H9 (cell line): ENCODE measurements around the gene ENDOU. TPM values are rescaled to one million over a fixed set of nuclear protein-coding genes. Genes with fewer than 3 reads are reported as not detected.
A peak's percentile ranks its signal among the peaks of the same experiment; 100 is the strongest.

Experiments used
- DNase-seq: peaks from one replicate; pipeline ENCODE4 v3.0.0-alpha.2; 2017
- H2AFZ ChIP-seq: one replicate; pipeline ENCODE4 v1.6.1; 2013; ENCODE audit warnings: mild to moderate bottlenecking, low read length, control low read depth, moderate library complexity
- H2AK5ac ChIP-seq: 2 replicates; pipeline ENCODE4 v1.6.1; 2013; ENCODE audit warnings: low read length, control low read depth, mixed read lengths; ENCODE audit not compliant: insufficient read length
- H2BK120ac ChIP-seq: one replicate; pipeline ENCODE4 v1.6.1; 2013; ENCODE audit warnings: low read depth, mild to moderate bottlenecking, low read length, control low read depth, inconsistent platforms; ENCODE audit not compliant: poor library complexity, severe bottlenecking
- H2BK12ac ChIP-seq: 2 replicates; pipeline ENCODE4 v1.6.1; 2013; ENCODE audit warnings: low read length, control low read depth, mixed read lengths, low read depth; ENCODE audit not compliant: insufficient read length
- H2BK15ac ChIP-seq: 2 replicates; pipeline ENCODE4 v1.6.1; 2013; ENCODE audit warnings: low read depth, low read length, control low read depth
- H2BK20ac ChIP-seq: one replicate; pipeline ENCODE4 v1.6.1; 2013; ENCODE audit warnings: low read depth, mild to moderate bottlenecking, low read length, control low read depth, inconsistent platforms; ENCODE audit not compliant: poor library complexity, severe bottlenecking
- H2BK5ac ChIP-seq: 2 replicates; pipeline ENCODE4 v1.6.1; 2013; ENCODE audit warnings: low read length, control low read depth, mixed read lengths; ENCODE audit not compliant: insufficient read length
- H3K14ac ChIP-seq: 2 replicates; pipeline ENCODE4 v1.6.1; 2013; ENCODE audit warnings: low read length, control low read depth; ENCODE audit not compliant: insufficient read depth
- H3K18ac ChIP-seq: 2 replicates; pipeline ENCODE4 v1.6.1; 2013; ENCODE audit warnings: low read depth, mild to moderate bottlenecking, mixed read lengths, low read length, control low read depth; ENCODE audit not compliant: insufficient read length
- H3K23ac ChIP-seq: 2 replicates; pipeline ENCODE4 v1.6.1; 2013; ENCODE audit warnings: low read length, control low read depth, mixed read lengths, low read depth; ENCODE audit not compliant: insufficient read length
- H3K23me2 ChIP-seq: 2 replicates; pipeline ENCODE4 v1.6.1; 2013; ENCODE audit warnings: low read depth, mild to moderate bottlenecking, mixed read lengths, low read length, control low read depth; ENCODE audit not compliant: insufficient read length, poor library complexity, severe bottlenecking
- H3K27ac ChIP-seq: 2 replicates; pipeline ENCODE4 v1.5.1; 2013; ENCODE audit warnings: low read length, control low read depth, mixed read lengths, low read depth; ENCODE audit not compliant: insufficient read length
- H3K27me3 ChIP-seq: 2 replicates; pipeline ENCODE4 v1.6.1; 2013; ENCODE audit warnings: low read length, control low read depth, inconsistent platforms; ENCODE audit not compliant: insufficient read depth
- H3K4ac ChIP-seq: 2 replicates; pipeline ENCODE4 v1.6.1; 2013; ENCODE audit warnings: low read depth, mild to moderate bottlenecking, control low read depth, inconsistent platforms, low read length, moderate library complexity
- H3K4me1 ChIP-seq: 2 replicates; pipeline ENCODE4 v1.6.1; 2013; ENCODE audit warnings: low read length, control low read depth, inconsistent platforms; ENCODE audit not compliant: insufficient read depth
- H3K4me2 ChIP-seq: 2 replicates; pipeline ENCODE4 v1.6.1; 2013; ENCODE audit warnings: low read length, control low read depth, mixed read lengths; ENCODE audit not compliant: insufficient read length, insufficient read depth
- H3K56ac ChIP-seq: 2 replicates; pipeline ENCODE4 v1.6.1; 2013; ENCODE audit warnings: low read depth, mild to moderate bottlenecking, mixed read lengths, low read length, control low read depth; ENCODE audit not compliant: insufficient read length
- H3K79me1 ChIP-seq: 2 replicates; pipeline ENCODE4 v1.6.1; 2013; ENCODE audit warnings: low read depth, mild to moderate bottlenecking, moderate library complexity, low read length, control low read depth, inconsistent platforms; ENCODE audit not compliant: insufficient read depth, poor library complexity, severe bottlenecking
- H3K79me2 ChIP-seq: 2 replicates; pipeline ENCODE4 v1.6.1; 2013; ENCODE audit warnings: low read length, control low read depth, inconsistent platforms; ENCODE audit not compliant: insufficient read depth
- H3K9ac ChIP-seq: 2 replicates; pipeline ENCODE4 v1.6.1; 2013; ENCODE audit warnings: low read length, control low read depth, mixed read lengths; ENCODE audit not compliant: insufficient read length; ENCODE audit errors: extremely low read depth
- H3K9me3 ChIP-seq: one replicate; pipeline ENCODE4 v1.6.1; 2013; ENCODE audit warnings: low read depth, low read length, inconsistent platforms; ENCODE audit not compliant: control insufficient read depth
- H3T11ph ChIP-seq: one replicate; pipeline ENCODE4 v1.6.1; 2013; ENCODE audit warnings: mild to moderate bottlenecking, low read length, control low read depth, inconsistent platforms
- H4K20me1 ChIP-seq: one replicate; pipeline ENCODE4 v1.6.1; 2013; ENCODE audit not compliant: control insufficient read depth, insufficient read length, insufficient read depth
- H4K5ac ChIP-seq: 2 replicates; pipeline ENCODE4 v1.6.1; 2013; ENCODE audit warnings: low read depth, mild to moderate bottlenecking, mixed read lengths, low read length, control low read depth; ENCODE audit not compliant: insufficient read length
- H4K8ac ChIP-seq: replicated peaks from 2 replicates; pipeline ENCODE4 v1.6.1; 2013; ENCODE audit warnings: low read length, control low read depth, mixed read lengths, low read depth; ENCODE audit not compliant: insufficient read length
- H4K91ac ChIP-seq: 2 replicates; pipeline ENCODE4 v1.6.1; 2013; ENCODE audit warnings: low read depth, mild to moderate bottlenecking, moderate library complexity, mixed read lengths, low read length, control low read depth; ENCODE audit not compliant: insufficient read length
- H3K27ac Mint-ChIP-seq, 3 experiments: 2 replicates in 2 of 3; 3 replicates in 1 of 3; pipeline ENCODE4 v1.8.0; 2020 to 2021; ENCODE audit warnings: mixed read lengths in 3 of 3, mild to moderate bottlenecking in 1 of 3, moderate library complexity in 1 of 3
- H3K27me3 Mint-ChIP-seq: 2 replicates; pipeline ENCODE4 v1.8.0; 2021; ENCODE audit warnings: low read depth, mild to moderate bottlenecking, moderate library complexity, mixed read lengths
- H3K36me3 Mint-ChIP-seq, 3 experiments: 2 replicates in 2 of 3; 3 replicates in 1 of 3; pipeline ENCODE4 v1.8.0; 2020 to 2021; ENCODE audit warnings: low read depth in 3 of 3, mixed read lengths in 3 of 3; ENCODE audit not compliant: insufficient read depth in 1 of 3
- H3K4me1 Mint-ChIP-seq, 2 experiments: 2 replicates each; pipeline ENCODE4 v1.8.0; 2020; ENCODE audit warnings: mixed read lengths in 2 of 2
- H3K4me3 Mint-ChIP-seq, 2 experiments: 2 replicates in 1 of 2; 3 replicates in 1 of 2; pipeline ENCODE4 v1.8.0; 2020 to 2021; ENCODE audit warnings: mild to moderate bottlenecking in 2 of 2, mixed read lengths in 2 of 2, moderate library complexity in 1 of 2
- H3K9me3 Mint-ChIP-seq, 2 experiments: 2 replicates in 1 of 2; 3 replicates in 1 of 2; pipeline ENCODE4 v1.8.0; 2020; ENCODE audit warnings: mild to moderate bottlenecking in 2 of 2, mixed read lengths in 2 of 2, moderate library complexity in 1 of 2
- WGBS: extraction: QIAGEN DNeasy Blood & Tissue Kit; methylation state at CpG from one replicate; pipeline ENCODE4 v1.1.7; 2013; ENCODE audit warnings: missing lambda C conversion rate, low lambda C conversion rate, mixed read lengths; ENCODE audit not compliant: insufficient read length; ENCODE audit errors: extremely low coverage; 5-methylcytosine and 5-hydroxymethylcytosine counted together
- total RNA-seq: library from RNA; stranded (reverse); gene quantifications from 2 replicates; pipeline ENCODE4 v1.2.1, GENCODE V29; 2021
- TF ChIP-seq, protein P1 (sequence below): fragments of 200-600 bp; sonication (generic); conservative IDR thresholded peaks from 3 replicates; pipeline ENCODE4 v1.8.0; 2021; ENCODE audit warnings: antibody characterized with exemption, mild to moderate bottlenecking

Gene ENDOU
- total RNA-seq, 1 experiment from 2014 or later: not detected

DNA sequence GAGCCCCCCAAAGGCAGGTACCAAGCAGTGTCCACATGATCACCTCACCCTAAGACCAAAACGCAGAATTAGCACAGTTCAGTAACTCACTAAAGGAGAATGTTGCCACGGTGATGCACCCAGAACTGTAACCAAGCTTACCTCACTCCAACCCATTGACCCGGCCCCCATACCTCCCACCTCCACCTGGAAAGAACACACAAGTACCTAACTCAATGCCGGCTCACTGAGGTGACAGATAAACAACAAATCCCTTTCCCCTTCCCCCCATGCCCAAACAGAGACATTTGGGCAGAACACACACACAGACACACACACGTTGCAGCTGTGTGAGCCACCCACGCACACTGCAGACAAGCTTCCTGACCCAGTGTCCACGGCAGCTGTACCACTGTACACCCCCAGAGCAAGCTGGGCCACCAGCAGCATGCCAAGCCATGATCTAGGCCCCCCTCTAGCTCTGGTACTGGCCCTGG is 32.1 kb upstream of the ENDOU start:
- H3K27me3 ChIP-seq: no peaks in the 10 kb centered on the region
- peaks cover 24% of the 10 kb centered on the region for H3K4me1 ChIP-seq
- H3K4me2 ChIP-seq: peak overlapping the region; percentile 8
- H3K14ac ChIP-seq: no peak overlapping the region; the same call in 1 of the 2 replicates
- Mint-ChIP-seq H3K4me1 (peaks cover 25 to 34% of the 10 kb centered on the region in 2 experiments), H3K9me3 (no peaks in the 10 kb centered on the region), H3K36me3 (peaks cover 0 to 4% (median 0%) of the 10 kb centered on the region in 3 experiments; a peak in 3 of 7 replicates), H3K27ac (no peak overlapping the region), H3K27me3 (no peaks in the 10 kb centered on the region; the same call in none of the 2 replicates), H3K4me3 (peak overlapping the region; percentile 64 to 78; a peak in 4 of 5 replicates)
- H4K5ac ChIP-seq: no peak overlapping the region
- H3K23ac ChIP-seq: no peak overlapping the region
- no peak overlapping the region for H3K18ac ChIP-seq
- H4K91ac ChIP-seq: no peak overlapping the region
- H2BK12ac ChIP-seq: no peak overlapping the region
- DNase-seq: no peak
- H2BK5ac ChIP-seq: no peak overlapping the region
- no peaks in the 10 kb centered on the region for H4K20me1 ChIP-seq
- no peak overlapping the region for H2AFZ ChIP-seq
- no peak overlapping the region for H2BK120ac ChIP-seq
- H3K9me3 ChIP-seq: no peaks in the 10 kb centered on the region
- H3T11ph ChIP-seq: no peak overlapping the region
- no peak overlapping the region for H3K56ac ChIP-seq
- TF ChIP-seq, protein P1, sequence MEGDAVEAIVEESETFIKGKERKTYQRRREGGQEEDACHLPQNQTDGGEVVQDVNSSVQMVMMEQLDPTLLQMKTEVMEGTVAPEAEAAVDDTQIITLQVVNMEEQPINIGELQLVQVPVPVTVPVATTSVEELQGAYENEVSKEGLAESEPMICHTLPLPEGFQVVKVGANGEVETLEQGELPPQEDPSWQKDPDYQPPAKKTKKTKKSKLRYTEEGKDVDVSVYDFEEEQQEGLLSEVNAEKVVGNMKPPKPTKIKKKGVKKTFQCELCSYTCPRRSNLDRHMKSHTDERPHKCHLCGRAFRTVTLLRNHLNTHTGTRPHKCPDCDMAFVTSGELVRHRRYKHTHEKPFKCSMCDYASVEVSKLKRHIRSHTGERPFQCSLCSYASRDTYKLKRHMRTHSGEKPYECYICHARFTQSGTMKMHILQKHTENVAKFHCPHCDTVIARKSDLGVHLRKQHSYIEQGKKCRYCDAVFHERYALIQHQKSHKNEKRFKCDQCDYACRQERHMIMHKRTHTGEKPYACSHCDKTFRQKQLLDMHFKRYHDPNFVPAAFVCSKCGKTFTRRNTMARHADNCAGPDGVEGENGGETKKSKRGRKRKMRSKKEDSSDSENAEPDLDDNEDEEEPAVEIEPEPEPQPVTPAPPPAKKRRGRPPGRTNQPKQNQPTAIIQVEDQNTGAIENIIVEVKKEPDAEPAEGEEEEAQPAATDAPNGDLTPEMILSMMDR: no peak
- no peak overlapping the region for H2AK5ac ChIP-seq
- no peak overlapping the region for H2BK20ac ChIP-seq
- H3K79me1 ChIP-seq: no peaks in the 10 kb centered on the region
- no CpG with 5 or more reads among the region's 7 CpGs for WGBS
- H2BK15ac ChIP-seq: no peak overlapping the region
- H4K8ac ChIP-seq: no peak overlapping the region
- no peak overlapping the region for H3K27ac ChIP-seq
- H3K9ac ChIP-seq: no peak overlapping the region
- no peaks in the 10 kb centered on the region for H3K79me2 ChIP-seq
- peaks cover 3% of the 10 kb centered on the region for H3K23me2 ChIP-seq
- no peak overlapping the region for H3K4ac ChIP-seq
